ENCODE results near the gene ITSN1.
"Not testable (repeated sequence)": the region's sequence is repeated elsewhere in the genome, so short reads cannot be mapped to it uniquely, and the experiment has no call there.

DNA sequence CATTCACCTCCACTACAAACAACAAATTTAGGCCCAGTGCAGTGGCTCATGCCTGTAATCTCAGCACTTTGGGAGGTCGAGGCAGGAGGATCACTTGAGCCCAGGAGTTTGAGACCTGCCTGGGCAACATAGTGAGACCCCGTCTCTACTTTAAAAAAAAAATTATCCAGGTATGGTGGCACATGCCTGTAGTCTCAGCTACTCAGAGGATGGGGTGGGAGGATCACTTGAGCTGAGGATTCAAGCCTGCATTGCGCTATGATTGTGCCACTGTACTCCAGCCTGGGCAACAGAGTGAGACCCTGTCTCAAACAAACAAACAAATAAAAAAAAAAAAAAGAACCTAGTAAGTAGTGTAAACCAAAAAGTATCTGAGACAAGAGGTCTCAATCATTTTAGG is 86.8 kb downstream of the ITSN1 start:
- TF ChIP-seq, protein P1, sequence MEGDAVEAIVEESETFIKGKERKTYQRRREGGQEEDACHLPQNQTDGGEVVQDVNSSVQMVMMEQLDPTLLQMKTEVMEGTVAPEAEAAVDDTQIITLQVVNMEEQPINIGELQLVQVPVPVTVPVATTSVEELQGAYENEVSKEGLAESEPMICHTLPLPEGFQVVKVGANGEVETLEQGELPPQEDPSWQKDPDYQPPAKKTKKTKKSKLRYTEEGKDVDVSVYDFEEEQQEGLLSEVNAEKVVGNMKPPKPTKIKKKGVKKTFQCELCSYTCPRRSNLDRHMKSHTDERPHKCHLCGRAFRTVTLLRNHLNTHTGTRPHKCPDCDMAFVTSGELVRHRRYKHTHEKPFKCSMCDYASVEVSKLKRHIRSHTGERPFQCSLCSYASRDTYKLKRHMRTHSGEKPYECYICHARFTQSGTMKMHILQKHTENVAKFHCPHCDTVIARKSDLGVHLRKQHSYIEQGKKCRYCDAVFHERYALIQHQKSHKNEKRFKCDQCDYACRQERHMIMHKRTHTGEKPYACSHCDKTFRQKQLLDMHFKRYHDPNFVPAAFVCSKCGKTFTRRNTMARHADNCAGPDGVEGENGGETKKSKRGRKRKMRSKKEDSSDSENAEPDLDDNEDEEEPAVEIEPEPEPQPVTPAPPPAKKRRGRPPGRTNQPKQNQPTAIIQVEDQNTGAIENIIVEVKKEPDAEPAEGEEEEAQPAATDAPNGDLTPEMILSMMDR (IDR thresholded peaks at IDR 0.05 in 4 of 5, conservative IDR thresholded peaks at IDR 0.05 in 1 of 5) = not testable (repeated sequence)
- TF ChIP-seq POLR2A (IDR thresholded peaks at IDR 0.05) = not testable (repeated sequence)

Measured in gastrocnemius medialis (tissue), 4 donors.